ENCODE results near the gene CABLES2.

Gene CABLES2

DNA sequence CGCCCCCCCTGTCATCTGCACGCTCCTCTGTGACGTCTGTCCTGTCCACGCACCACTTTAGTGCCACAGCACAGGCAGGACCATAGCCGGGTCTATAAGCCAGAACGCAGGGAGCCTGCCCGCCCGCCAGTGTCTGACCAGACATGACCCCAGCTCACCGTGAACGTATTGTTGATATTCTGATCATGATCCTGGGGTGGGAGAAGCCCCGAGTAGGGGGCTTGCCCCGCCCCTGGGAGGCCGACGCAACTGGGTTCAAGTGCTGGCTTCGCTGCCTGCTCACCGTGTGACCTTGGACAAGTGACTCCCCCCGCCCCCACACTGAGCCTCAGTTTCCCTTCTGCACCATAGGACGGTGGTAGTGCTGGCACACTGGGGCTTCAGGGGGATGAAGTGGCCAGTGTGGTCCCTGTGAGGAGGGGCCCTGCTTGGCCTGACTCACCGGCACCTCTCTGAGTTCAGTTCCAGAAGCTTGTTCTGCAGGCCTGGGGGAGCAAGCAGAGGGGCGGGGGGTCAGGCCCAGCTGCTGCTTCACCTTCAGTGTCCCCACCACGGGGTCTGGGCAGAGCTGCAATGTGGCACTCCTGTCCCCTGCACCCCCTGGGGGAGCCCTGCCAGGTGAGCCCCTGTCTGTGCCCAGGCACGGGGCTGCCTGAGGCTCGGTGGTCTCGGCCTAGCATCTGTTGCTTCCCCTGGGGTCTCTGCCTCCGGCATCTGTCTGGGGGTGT is 11.1 kb upstream of the CABLES2 start:
- DNase-seq: no peak

GRCh38 chr20:62416651-62417637 is 9.9 kb upstream of the CABLES2 start:
- no peak for DNase-seq

GRCh38 chr20:62415354-62416111 is 8.4 kb upstream of the CABLES2 start:
- DNase-seq: no peak

- no peak for DNase-seq
These were observed 6.9 kb upstream of the CABLES2 start for GRCh38 chr20:62413896-62414481.

DNA sequence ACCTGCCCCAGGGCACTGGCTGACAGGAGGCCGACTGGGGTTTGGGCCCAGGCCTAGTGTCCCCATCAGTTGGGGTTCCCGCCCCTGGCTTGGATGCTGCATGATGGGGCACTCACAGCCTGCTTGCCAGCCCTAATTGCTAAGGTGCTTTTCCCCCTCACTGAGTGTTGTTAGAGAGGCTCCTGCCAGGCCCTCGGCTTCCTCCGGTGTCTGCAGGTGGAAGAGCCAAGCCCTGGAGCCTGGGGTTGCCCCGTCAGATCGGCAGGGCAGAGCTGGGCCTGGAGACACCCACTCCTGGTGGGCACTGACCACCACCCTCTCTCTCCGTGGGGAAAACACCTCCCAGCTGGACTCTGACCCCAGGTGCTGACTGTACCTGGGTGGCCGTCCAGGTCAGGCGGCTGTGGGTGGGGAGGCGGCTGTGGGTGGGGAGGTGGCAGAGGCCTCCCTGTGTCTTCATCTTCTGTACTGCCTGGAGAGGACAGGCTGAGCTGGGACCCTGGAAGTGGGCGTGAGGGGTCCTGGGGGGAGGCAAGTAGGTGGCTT is 6.0 kb upstream of the CABLES2 start:
- DNase-seq: no peak

GRCh38 chr20:62412194-62413024 is 5.3 kb upstream of the CABLES2 start:
- no peak for DNase-seq

DNA sequence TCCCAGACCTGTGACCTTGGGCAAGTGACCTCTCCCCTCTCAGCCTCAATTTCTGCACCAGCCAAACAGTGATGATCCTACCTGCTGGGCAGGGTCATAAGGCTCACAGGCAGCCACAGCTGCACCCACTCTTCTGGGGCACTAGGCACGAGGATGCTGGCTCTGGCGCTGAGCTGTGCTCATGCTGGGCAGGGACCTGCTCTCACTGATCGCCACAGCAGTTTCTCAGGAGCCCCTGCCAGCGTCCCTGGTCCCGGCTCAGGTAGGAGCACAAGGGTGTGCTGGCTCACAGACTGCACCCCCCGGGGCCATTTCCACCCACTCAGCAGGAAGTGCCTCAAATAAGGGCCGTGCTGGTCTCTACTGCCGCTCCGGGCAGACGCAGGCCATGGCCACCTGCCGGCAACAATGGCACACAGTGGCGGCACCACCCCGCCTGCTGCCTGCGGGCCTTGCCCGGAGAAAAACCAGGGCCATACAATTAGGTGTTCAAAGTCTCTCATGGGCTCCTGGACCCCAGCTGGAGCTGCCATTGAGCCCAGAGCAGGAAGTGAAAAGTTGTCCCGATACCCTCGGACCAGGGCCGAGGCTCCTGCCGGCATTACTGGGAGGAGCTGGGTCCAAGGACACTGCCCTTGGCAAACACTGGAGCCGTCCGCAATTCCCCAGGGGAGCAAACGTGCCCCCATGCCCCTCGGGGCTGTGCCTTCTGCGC is 4.6 kb upstream of the CABLES2 start:
- no peak for DNase-seq

DNA sequence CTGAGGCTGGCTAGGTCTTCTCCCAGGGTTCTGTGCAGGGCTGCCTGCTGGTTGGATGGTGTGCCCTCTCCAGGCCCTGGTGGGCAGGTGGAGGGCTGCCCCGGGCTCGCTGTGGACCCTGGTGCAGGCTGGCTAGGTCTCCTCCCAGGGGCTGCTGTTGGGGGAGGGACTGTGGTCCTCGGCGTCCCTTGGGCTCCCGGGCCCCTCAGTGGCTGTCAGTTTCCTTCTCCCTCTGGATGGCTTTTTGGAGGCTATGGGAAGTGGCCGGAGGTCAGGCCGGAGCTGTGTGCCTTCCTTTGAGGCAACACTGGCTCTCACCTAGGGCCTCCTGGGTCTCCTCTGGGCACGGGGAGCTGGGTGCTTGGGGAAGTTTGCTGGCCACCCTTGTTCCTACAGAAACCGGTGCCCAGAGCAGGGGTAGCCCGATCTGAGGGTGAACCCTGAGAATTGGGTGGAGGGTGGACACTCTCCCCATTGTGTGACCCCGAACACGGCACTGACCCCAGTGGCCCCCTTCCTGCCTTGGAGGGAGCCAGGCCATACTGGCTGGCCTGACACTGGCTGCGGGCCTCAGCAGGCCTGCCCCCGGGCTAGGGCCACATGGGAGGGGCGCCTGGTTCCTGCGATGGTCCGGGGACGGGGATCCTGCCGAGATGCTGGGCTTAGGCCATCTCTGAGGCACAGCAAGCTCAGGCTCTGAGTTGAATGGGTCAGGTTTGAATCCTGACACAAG is 3.8 kb upstream of the CABLES2 start:
- DNase-seq: no peak

GRCh38 chr20:62409931-62410745 is 3.1 kb upstream of the CABLES2 start:
- no peak for DNase-seq

DNA sequence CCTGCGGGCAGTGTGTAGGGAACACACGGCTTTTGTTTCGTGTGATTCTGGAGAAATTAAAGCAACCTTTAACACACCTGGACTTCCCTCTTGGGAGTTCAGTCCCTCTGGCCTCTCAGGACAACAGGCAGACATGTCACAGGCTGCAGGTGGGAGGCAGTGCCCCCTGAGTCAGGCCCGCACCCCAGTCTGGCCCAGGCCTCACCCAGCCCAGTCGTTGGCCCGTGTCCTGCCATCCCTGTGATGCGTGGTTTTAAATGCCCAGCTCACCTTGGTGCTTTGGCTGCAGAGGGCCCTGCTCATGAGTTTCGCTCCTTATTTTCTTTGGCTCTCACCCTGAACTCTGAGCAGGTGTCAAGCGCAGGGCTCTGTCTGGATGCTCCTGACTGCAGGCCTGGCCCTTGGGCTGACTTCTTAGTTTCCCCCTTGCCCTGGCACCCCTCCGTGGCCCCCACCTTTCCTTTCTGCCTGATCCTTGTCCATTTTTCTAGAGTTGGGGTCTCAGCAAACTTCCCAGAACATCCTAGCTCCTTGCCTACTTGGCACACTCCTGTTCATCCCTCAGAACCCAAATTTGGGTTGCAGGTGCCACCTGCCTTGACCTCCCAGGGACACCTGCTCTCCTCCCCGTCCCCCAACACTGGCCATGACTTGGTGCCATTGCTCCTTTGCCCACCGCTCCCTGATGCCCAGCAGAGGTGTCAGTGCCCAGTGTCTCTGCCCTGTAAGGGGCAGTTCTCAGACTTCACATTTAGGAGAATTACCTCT is 2.2 kb upstream of the CABLES2 start:
- DNase-seq: no peak

DNA sequence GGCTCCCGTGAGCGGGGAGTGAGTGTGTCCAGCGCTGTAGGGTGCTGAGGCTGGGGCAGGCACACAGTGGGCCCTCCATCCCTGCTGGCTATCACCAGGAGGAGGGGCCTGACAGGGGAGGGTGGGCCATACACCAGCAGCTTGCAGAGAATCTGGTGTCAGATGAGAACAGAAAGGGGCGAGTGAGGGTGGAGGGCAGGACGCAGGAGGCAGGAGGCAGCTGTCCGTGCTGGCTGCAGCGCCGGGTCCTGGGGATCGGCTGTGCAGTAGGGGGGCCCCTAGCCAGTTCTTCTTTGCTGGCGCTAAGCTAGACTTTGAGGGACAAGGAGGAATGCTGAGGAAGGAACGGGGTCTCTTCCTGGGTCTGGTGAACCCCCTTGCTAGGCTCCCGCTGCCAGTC is 1.6 kb upstream of the CABLES2 start:
- DNase-seq: no peak

DNA sequence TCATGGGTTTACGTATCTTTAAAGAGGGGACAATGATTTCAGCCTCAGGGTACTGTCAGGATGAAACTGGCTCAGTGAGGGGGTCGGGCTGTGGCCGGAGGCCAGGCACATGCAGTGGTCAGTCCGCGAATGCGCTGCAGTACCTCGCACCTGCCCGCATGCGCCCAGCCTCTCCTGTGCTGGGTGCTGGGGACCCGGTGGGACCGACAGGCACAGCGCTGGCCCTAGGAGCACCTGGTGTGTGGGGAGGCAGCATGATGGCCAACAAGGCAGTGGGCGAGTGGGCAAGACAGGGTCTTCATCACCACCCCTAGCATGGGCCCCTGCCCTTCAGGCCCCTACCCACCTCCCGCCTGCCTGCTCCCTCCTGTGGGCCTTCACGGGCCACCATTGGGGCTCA is 970 bp upstream of the CABLES2 start:
- no peak for DNase-seq

DNA sequence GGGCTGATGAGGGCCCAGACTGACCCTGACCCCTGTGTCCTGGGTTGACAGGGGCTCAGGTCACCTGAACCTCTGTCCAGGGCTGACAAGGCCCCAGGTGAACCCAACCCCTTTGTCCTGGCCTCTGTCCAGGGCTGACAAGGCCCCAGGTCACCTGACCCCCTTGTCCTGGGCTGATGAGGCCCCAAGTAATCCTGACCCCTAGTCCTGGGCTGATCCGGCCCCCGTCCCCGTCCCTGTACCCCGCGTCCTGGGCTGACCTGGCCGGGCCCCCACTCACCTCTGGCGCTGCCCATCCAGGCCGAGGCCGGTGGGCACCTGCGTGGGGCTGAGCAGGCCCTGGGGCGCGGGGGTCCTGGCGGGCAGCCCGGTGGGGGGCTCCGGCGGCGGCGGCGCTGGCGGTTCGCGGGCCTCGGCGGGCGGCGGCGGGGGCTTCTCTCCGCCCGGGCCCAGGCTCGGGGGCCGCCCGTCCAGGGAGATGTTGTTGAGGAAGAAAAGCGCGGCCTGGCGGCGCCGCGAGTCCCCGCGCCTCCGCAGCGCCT is 379 bp downstream of the CABLES2 start:
- DNase-seq: no peak

DNA sequence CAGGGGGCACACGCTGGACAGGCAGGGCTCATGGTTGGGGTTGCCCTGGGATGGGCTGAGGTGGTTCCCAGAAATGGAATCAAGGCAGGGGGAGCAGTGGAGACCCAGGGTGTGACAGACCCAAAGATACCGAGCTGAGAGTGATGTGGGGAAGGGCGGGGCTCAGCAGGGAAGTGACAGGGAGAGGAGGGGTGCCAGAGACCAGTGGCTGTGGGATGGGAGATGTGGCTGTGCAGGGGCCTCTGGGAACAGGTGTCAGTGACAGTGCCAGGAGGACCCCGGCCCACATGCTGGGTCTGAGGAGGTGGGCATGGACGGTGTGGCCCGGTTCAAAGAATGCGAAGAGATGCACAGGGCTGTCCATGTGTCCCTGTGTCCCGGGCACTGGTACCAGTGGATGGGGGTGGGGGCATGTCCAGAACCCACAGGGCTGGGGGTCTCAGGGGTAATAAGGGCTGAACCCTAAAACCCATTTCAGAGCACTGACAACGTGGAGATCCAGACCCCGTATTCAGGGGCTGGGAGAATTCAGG is 1.0 kb downstream of the CABLES2 start:
- DNase-seq: no peak

DNA sequence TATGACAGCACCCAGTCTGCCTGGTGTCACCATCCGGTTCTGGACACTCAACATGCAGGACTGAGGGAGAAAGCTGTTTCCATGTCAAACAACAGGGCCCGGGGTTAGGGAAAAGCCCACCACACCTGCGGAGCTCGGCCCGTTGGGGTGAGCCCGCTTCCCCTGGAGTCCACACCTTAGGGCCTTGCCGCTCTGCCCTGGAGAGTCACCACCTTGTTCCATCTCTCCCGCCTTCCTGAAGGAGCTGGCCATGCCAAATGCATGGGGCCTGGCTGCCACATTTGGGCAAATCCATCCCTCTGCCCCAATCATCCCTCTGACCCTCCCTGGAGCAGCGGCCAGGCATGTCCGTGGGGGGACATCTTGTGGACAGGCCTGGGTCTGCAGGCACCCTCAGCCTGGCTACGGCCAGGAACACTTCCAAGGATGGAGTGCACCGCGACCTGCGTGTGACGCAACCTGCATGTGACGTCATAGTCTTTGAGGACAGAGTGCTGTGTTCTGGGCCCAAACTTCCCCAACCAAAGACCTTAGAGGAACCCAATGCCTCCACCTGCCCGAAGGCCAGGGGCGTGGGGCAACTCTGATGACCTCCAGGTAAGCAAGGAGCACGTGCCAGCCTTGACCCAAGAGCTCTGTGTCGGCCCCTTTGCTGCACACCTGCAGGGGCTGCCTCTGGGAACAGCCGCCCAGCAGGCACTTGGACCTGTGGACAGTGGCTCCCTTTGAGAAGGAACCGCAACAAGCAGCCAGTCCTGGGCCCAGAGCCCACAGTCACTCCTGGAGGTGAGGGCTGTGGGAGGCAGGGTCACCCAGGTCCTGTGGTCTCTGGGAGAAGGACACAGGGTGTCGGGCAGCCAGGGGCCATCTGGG is 1.7 kb downstream of the CABLES2 start:
- DNase-seq: no peak

GRCh38 chr20:62404761-62405107 is 2.4 kb downstream of the CABLES2 start:
- no peak for DNase-seq

DNA sequence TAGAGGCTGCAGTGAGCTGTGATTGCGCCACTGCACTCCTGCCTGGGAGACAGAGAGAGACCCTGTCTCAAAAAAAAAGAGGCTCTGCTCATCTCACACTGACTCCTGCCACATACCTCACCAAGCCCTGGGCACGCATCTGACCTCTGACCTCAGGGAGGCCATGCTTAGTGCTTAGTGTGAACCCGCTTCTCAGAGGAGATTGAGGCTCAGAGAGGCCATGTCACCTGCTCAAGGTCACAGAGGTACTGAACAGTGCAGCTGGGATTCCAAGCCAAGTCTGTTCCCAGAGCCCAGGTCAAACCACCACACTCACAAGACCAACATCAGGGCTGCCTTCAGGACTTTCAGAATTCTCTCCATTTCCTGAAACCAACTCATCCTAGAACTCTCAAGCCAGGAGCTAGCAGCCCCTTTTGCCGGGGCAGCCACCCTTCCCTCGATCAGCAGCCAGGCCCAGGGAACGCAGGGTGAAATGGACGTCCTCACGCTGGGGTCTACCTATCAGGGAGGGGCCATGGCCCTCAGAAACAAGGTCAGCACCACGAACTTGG is 2.9 kb downstream of the CABLES2 start:
- no peak for DNase-seq

All from SIG-M5 (cell line).